Peyer's patch (tissue), 4 donors: Measurements from ENCODE around the gene SDF2L1.

ENCODE experiments used
- CTCF ChIP-seq, 6 experiments: fragments of 450-650 bp in 4 of 6; fragments of 200-600 bp in 2 of 6; sonication (generic) in 1 of 6; IDR thresholded peaks; one replicate each; pipeline ENCODE4 v1.5.1; 2017 to 2019; ENCODE audit warnings: antibody characterized with exemption in 6 of 6, mild to moderate bottlenecking in 3 of 6, moderate library complexity in 1 of 6
- POLR2A ChIP-seq, 2 donors: fragments of 450-650 bp; IDR thresholded peaks; one replicate each; pipeline ENCODE4 v1.5.1; 2017; ENCODE audit warnings: antibody characterized with exemption in 2 of 2, mild to moderate bottlenecking in 2 of 2, moderate library complexity in 2 of 2

- TF ChIP-seq CTCF (IDR thresholded peaks at IDR 0.05) (peak in 3 of 6 experiments; percentile 20 to 34 (median 24)), POLR2A (IDR thresholded peaks at IDR 0.05) (no peak)
Observed at GRCh38 chr22:21624120-21624879, 17.8 kb upstream of the SDF2L1 start.
